ENCODE measurements around the gene CRKL.

Gene CRKL

GRCh38 chr22:20943104-20943933, 26.1 kb downstream of the CRKL start:
- no peak for DNase-seq (ENCODE audit: low read depth, low spot score)
- Histone ChIP-seq H3K27ac (ENCODE audit: low read length) (no peak overlapping the region), H3K27me3 (ENCODE audit: control insufficient read depth, insufficient read depth, low read length) (no peaks in the 10 kb centered on the region), H3K36me3 (ENCODE audit: control insufficient read depth, insufficient read depth, low read length) (no peaks in the 10 kb centered on the region), H3K4me3 (ENCODE audit: low read length) (no peak overlapping the region), H3K9me3 (ENCODE audit: control insufficient read depth, insufficient read depth, low read length) (no peaks in the 10 kb centered on the region), H3K4me1 (ENCODE audit: control insufficient read depth, insufficient read depth, low read length) (no peaks in the 10 kb centered on the region)
- WGBS (ENCODE audit: insufficient coverage, insufficient read length), result no CpG with 5 or more reads among the region's 8 CpGs

DNA sequence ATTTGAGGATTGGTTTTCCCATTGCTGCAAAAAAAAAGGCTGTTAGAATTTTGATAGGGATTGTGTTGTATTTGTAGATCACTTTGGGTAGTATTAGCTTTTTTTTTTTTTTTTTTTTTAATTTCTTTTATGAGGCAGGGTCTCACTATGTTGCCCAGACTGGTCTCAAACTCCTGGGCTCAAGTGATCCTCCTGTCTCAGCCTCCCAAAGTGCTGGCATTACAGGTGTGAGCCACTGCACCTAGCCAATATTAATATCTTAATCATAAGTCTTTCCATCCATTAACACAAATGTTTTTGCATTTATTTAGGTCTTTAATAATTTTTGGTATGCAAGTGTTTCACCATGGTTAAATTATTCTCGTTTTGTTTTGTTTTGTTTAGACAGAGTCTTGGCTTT, 26.8 kb downstream of the CRKL start:
- H3K4me3 ChIP-seq (ENCODE audit: low read length), result no peak overlapping the region
- no peaks in the 10 kb centered on the region for H3K27me3 ChIP-seq (ENCODE audit: control insufficient read depth, insufficient read depth, low read length)
- no peaks in the 10 kb centered on the region for H3K36me3 ChIP-seq (ENCODE audit: control insufficient read depth, insufficient read depth, low read length)
- no peaks in the 10 kb centered on the region for H3K4me1 ChIP-seq (ENCODE audit: control insufficient read depth, insufficient read depth, low read length)
- no peak overlapping the region for H3K27ac ChIP-seq (ENCODE audit: low read length)
- DNase-seq (ENCODE audit: low read depth, low spot score), result no peak
- WGBS (ENCODE audit: insufficient coverage, insufficient read length), result no CpG with 5 or more reads among the region's 1 CpG
- no peaks in the 10 kb centered on the region for H3K9me3 ChIP-seq (ENCODE audit: control insufficient read depth, insufficient read depth, low read length)

- peaks cover 8% of the 10 kb centered on the region; the same call in 1 of the 2 replicates for H3K36me3 ChIP-seq (ENCODE audit: control insufficient read depth, insufficient read depth, low read length)
- no peaks in the 10 kb centered on the region for H3K27me3 ChIP-seq (ENCODE audit: control insufficient read depth, insufficient read depth, low read length)
- no peaks in the 10 kb centered on the region for H3K4me1 ChIP-seq (ENCODE audit: control insufficient read depth, insufficient read depth, low read length)
- no peak overlapping the region for H3K27ac ChIP-seq (ENCODE audit: low read length)
- H3K4me3 ChIP-seq (ENCODE audit: low read length), result no peak overlapping the region
- H3K9me3 ChIP-seq (ENCODE audit: control insufficient read depth, insufficient read depth, low read length), result no peaks in the 10 kb centered on the region
- DNase-seq (ENCODE audit: low read depth, low spot score), result no peak
- no CpG with 5 or more reads among the region's 2 CpGs for WGBS (ENCODE audit: insufficient coverage, insufficient read length)
These were observed 28.3 kb downstream of the CRKL start for GRCh38 chr22:20945578-20945934.

GRCh38 chr22:20946080-20946986, 29.1 kb downstream of the CRKL start:
- Histone ChIP-seq H3K36me3 (ENCODE audit: control insufficient read depth, insufficient read depth, low read length) (peaks cover 13% of the 10 kb centered on the region; the same call in 1 of the 2 replicates), H3K27me3 (ENCODE audit: control insufficient read depth, insufficient read depth, low read length) (no peaks in the 10 kb centered on the region), H3K4me3 (ENCODE audit: low read length) (no peak overlapping the region), H3K4me1 (ENCODE audit: control insufficient read depth, insufficient read depth, low read length) (no peaks in the 10 kb centered on the region), H3K27ac (ENCODE audit: low read length) (no peak overlapping the region), H3K9me3 (ENCODE audit: control insufficient read depth, insufficient read depth, low read length) (no peaks in the 10 kb centered on the region)
- DNase-seq (ENCODE audit: low read depth, low spot score), result no peak
- WGBS (ENCODE audit: insufficient coverage, insufficient read length), result no CpG with 5 or more reads among the region's 7 CpGs

DNA sequence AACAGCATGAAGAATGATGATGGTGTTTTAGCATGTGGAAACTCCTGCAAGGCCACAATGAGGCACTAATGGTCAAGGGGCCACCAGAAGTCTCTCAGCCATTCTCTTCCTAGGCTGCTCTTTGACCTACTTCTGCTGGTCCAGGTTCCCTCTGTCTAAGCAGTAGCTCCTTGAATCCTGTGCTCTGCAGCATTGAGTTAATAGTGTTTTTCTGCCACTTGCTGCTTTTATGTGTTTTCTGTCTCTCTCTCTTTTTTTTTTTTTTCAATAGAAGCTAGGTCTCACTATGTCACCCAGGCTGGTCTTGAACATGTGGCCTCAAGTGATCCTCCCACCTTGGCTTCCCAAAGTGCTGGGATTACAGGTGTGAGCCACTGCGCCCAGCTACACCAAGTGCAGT, 29.8 kb downstream of the CRKL start:
- Histone ChIP-seq H3K4me1 (ENCODE audit: control insufficient read depth, insufficient read depth, low read length) (no peaks in the 10 kb centered on the region), H3K27ac (ENCODE audit: low read length) (no peak overlapping the region), H3K36me3 (ENCODE audit: control insufficient read depth, insufficient read depth, low read length) (peaks cover 15% of the 10 kb centered on the region; the same call in 1 of the 2 replicates), H3K4me3 (ENCODE audit: low read length) (no peak overlapping the region), H3K27me3 (ENCODE audit: control insufficient read depth, insufficient read depth, low read length) (no peaks in the 10 kb centered on the region), H3K9me3 (ENCODE audit: control insufficient read depth, insufficient read depth, low read length) (no peaks in the 10 kb centered on the region)
- DNase-seq (ENCODE audit: low read depth, low spot score), result no peak
- WGBS (ENCODE audit: insufficient coverage, insufficient read length), result no CpG with 5 or more reads among the region's 1 CpG

DNA sequence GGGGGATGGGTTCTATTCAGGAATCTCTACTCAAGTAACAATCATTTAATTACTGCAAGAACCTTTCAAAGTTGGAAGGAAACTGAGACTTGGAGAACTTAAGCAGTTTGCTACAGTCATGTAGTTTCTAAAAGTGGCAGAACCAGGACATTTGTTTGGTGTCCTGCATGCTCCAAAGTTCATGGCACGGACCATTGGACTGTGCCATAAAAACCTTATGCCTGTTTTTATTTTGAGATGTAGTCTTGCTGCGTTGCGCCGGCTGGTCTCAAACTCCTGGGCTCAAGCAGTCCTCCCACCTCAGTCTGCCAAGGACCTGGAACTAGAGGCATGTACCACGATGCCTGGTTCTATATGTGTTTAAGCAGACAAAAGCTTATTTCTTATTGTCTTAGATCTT, 31.2 kb downstream of the CRKL start:
- no peak for DNase-seq (ENCODE audit: low read depth, low spot score)
- no peak overlapping the region for H3K27ac ChIP-seq (ENCODE audit: low read length)
- no peaks in the 10 kb centered on the region for H3K9me3 ChIP-seq (ENCODE audit: control insufficient read depth, insufficient read depth, low read length)
- H3K4me3 ChIP-seq (ENCODE audit: low read length), result no peak overlapping the region
- no peaks in the 10 kb centered on the region for H3K4me1 ChIP-seq (ENCODE audit: control insufficient read depth, insufficient read depth, low read length)
- H3K27me3 ChIP-seq (ENCODE audit: control insufficient read depth, insufficient read depth, low read length), result no peaks in the 10 kb centered on the region
- H3K36me3 ChIP-seq (ENCODE audit: control insufficient read depth, insufficient read depth, low read length), result peaks cover 18% of the 10 kb centered on the region; the same call in 1 of the 2 replicates
- WGBS (ENCODE audit: insufficient coverage, insufficient read length), result no CpG with 5 or more reads among the region's 5 CpGs

DNA sequence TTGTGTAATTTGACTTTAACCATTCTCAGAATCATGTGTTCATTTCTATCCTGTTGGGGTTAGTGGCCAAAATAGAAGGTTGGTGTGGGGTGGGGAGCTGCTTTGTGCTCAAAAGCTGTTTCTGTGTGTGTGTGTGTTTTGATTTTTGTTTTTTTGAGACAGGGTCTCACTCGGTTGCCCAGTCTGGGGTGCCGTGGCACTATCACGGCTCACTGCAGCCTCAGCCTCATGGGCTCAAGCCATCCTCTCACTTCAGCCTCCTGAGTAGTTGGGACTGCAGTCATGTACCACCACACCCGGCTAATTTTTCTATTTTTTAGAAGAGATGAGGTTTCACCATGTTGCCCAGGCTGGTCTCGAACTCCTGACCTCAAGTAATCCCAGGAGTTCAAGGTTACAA, 31.8 kb downstream of the CRKL start:
- no peaks in the 10 kb centered on the region for H3K4me1 ChIP-seq (ENCODE audit: control insufficient read depth, insufficient read depth, low read length)
- H3K36me3 ChIP-seq (ENCODE audit: control insufficient read depth, insufficient read depth, low read length), result peaks cover 18% of the 10 kb centered on the region; the same call in 1 of the 2 replicates
- DNase-seq (ENCODE audit: low read depth, low spot score), result no peak

DNA sequence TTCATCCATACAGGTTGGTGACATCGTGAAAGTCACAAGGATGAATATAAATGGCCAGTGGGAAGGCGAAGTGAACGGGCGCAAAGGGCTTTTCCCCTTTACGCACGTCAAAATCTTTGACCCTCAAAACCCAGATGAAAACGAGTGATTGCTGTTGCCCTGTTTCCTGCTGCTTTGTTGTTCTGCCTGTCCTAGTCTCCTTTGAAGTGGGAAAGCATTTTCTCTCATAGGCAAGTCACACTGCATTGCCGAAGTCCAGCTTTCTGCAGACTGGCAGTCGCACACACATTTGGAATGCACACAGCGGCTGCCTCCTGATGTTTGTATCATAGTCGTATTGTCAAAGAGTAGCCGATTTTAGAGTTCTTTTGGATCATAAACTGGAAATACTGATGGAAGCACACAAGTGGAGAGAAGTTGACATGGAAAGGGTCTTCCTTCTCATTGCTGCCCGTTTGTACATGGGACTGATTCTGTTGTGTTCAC, 32.5 kb downstream of the CRKL start:
- Histone ChIP-seq H3K4me1 (ENCODE audit: control insufficient read depth, insufficient read depth, low read length) (no peaks in the 10 kb centered on the region), H3K36me3 (ENCODE audit: control insufficient read depth, insufficient read depth, low read length) (peaks cover 18% of the 10 kb centered on the region; the same call in 1 of the 2 replicates), H3K27ac (ENCODE audit: low read length) (no peak overlapping the region), H3K4me3 (ENCODE audit: low read length) (no peak overlapping the region), H3K9me3 (ENCODE audit: control insufficient read depth, insufficient read depth, low read length) (no peaks in the 10 kb centered on the region), H3K27me3 (ENCODE audit: control insufficient read depth, insufficient read depth, low read length) (no peaks in the 10 kb centered on the region)
- DNase-seq (ENCODE audit: low read depth, low spot score), result no peak
- WGBS (ENCODE audit: insufficient coverage, insufficient read length), result no CpG with 5 or more reads among the region's 13 CpGs

More for the DNA sequence above, 31.8 kb downstream of the CRKL start:
- Histone ChIP-seq H3K4me3 (ENCODE audit: low read length) (no peak overlapping the region), H3K27ac (ENCODE audit: low read length) (no peak overlapping the region), H3K27me3 (ENCODE audit: control insufficient read depth, insufficient read depth, low read length) (no peaks in the 10 kb centered on the region), H3K9me3 (ENCODE audit: control insufficient read depth, insufficient read depth, low read length) (no peaks in the 10 kb centered on the region)
- no CpG with 5 or more reads among the region's 5 CpGs for WGBS (ENCODE audit: insufficient coverage, insufficient read length)

DNA sequence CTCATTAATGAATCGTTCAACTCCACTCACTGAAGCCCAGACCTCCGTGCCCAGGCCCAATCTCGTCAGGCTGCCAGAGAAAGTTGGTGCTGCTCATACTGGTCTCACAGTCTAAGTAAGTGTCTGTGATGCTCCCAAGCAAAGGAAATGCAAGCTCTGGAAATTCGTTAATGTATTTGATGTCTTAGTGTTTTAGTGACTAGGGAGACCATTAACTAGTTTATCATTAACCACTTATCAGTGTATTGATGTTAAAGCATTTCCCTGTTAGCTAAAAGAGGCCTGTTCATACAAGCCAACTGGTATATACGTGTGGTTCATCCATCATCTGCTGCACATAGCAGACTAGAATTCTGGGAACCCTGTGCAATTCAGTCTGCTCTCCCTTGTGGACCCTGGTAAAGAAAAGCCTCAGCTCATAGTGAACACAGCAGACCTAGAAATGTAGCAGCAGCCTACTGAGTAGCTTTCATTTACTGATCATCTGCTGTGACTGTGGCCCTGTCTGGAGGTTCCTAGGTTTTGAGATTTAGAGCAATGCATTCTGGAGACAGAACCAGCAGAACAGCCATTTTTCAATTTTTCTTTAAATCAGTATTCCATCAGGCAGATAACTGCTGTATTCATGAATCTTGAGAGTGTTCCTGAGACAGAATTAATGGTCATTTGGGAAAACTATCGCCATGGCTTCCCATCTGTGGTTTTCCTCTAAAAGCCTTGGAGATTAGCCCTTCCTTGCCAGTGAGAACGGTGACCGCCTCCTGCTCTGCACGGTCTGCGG, 34.1 kb downstream of the CRKL start:
- Histone ChIP-seq H3K27me3 (ENCODE audit: control insufficient read depth, insufficient read depth, low read length) (no peaks in the 10 kb centered on the region), H3K27ac (ENCODE audit: low read length) (no peak overlapping the region), H3K4me3 (ENCODE audit: low read length) (no peak overlapping the region), H3K36me3 (ENCODE audit: control insufficient read depth, insufficient read depth, low read length) (peaks cover 18% of the 10 kb centered on the region; the same call in 1 of the 2 replicates), H3K4me1 (ENCODE audit: control insufficient read depth, insufficient read depth, low read length) (peaks cover 1% of the 10 kb centered on the region; the same call in 1 of the 2 replicates), H3K9me3 (ENCODE audit: control insufficient read depth, insufficient read depth, low read length) (no peaks in the 10 kb centered on the region)
- no CpG with 5 or more reads among the region's 10 CpGs for WGBS (ENCODE audit: insufficient coverage, insufficient read length)
- DNase-seq (ENCODE audit: low read depth, low spot score), result no peak

- Histone ChIP-seq H3K36me3 (ENCODE audit: control insufficient read depth, insufficient read depth, low read length) (peaks cover 18% of the 10 kb centered on the region; the same call in 1 of the 2 replicates), H3K9me3 (ENCODE audit: control insufficient read depth, insufficient read depth, low read length) (no peaks in the 10 kb centered on the region), H3K4me1 (ENCODE audit: control insufficient read depth, insufficient read depth, low read length) (peaks cover 3% of the 10 kb centered on the region; the same call in 1 of the 2 replicates), H3K4me3 (ENCODE audit: low read length) (no peak overlapping the region), H3K27me3 (ENCODE audit: control insufficient read depth, insufficient read depth, low read length) (no peaks in the 10 kb centered on the region), H3K27ac (ENCODE audit: low read length) (no peak overlapping the region)
- DNase-seq (ENCODE audit: low read depth, low spot score), result no peak
- no CpG with 5 or more reads among the region's 8 CpGs for WGBS (ENCODE audit: insufficient coverage, insufficient read length)
These were observed 34.7 kb downstream of the CRKL start for GRCh38 chr22:20951932-20952380.
